H1 (cell line): Measurements from ENCODE around the gene CSTF2T. TPM values are rescaled to one million over a fixed set of nuclear protein-coding genes. Genes with fewer than 3 reads are reported as not detected.

Experiments used
- CTCF ChIA-PET: fragments of 300-600 bp; sonication (Branson Sonifier 250); formaldehyde crosslinking; loops from one replicate; lab custom pipeline; 2021; ENCODE audit not compliant: partially characterized antibody; lab: Charles Lee
- POLR2A ChIA-PET: fragments of 300-600 bp; sonication (Branson Sonifier 250); formaldehyde crosslinking; loops from one replicate; lab custom pipeline; 2021; ENCODE audit warnings: inconsistent platforms; ENCODE audit not compliant: partially characterized antibody; lab: Charles Lee
- DNase-seq, 2 experiments: peaks; one replicate each; pipeline versions ENCODE4 v3.0.0 to v3.0.0-alpha.2; 2010 to 2022; ENCODE audit warnings: low spot score in 2 of 2, low read depth in 1 of 2, mixed read lengths in 1 of 2
- FAIRE-seq: peaks from 2 replicates; lab custom pipeline; 2011; peaks lifted over from hg19 to GRCh38; lab: Jason Lieb, UNC
- H2AFZ ChIP-seq: 2 replicates; pipeline ENCODE4 v1.8.1; 2012; ENCODE audit warnings: low read length, inconsistent platforms
- H2AK5ac ChIP-seq: 2 replicates; pipeline ENCODE4 v1.6.1; 2013; ENCODE audit warnings: low read depth, low read length
- H2BK120ac ChIP-seq: replicated peaks from 2 replicates; pipeline ENCODE3; 2013; ENCODE audit warnings: low read depth, low read length, inconsistent platforms
- H2BK12ac ChIP-seq: 2 replicates; pipeline ENCODE4 v1.6.1; 2013; ENCODE audit warnings: low read depth, low read length
- H2BK15ac ChIP-seq: 2 replicates; pipeline ENCODE4 v1.6.1; 2013; ENCODE audit warnings: low read length
- H2BK20ac ChIP-seq: 2 replicates; pipeline ENCODE4 v1.6.1; 2013; ENCODE audit warnings: low read length
- H2BK5ac ChIP-seq: 2 replicates; pipeline ENCODE4 v1.6.1; 2013; ENCODE audit warnings: low read depth, low read length
- H3K14ac ChIP-seq: 2 replicates; pipeline ENCODE4 v1.6.1; 2013; ENCODE audit warnings: inconsistent platforms; ENCODE audit not compliant: insufficient read length
- H3K18ac ChIP-seq: 2 replicates; pipeline ENCODE4 v1.6.1; 2013; ENCODE audit warnings: low read length; ENCODE audit errors: extremely low read depth
- H3K23ac ChIP-seq: 2 replicates; pipeline ENCODE4 v1.6.1; 2013; ENCODE audit warnings: inconsistent platforms; ENCODE audit not compliant: insufficient read length
- H3K23me2 ChIP-seq: 2 replicates; pipeline ENCODE4 v1.6.1; 2013; ENCODE audit warnings: low read depth, low read length
- H3K27ac ChIP-seq: 2 replicates; pipeline ENCODE4 v1.6.1; 2011; ENCODE audit warnings: low read depth, low read length, inconsistent platforms
- H3K27me3 ChIP-seq, 4 experiments: replicated peaks in 1 of 4; 1 replicate in 1 of 4; 2 replicates in 3 of 4; pipeline versions ENCODE4 v1.6.1 to v1.8.1; 2011 to 2013; ENCODE audit warnings: low read length in 3 of 4, mild to moderate bottlenecking in 3 of 4, inconsistent platforms in 2 of 4, mixed read lengths in 2 of 4, moderate library complexity in 1 of 4; ENCODE audit not compliant: control insufficient read depth in 3 of 4, insufficient read depth in 3 of 4; ENCODE audit errors: extremely low read depth in 1 of 4
- H3K36me3 ChIP-seq, 4 experiments: 2 replicates each; pipeline versions ENCODE4 v1.6.1 to v1.8.1; 2011 to 2013; ENCODE audit warnings: mild to moderate bottlenecking in 4 of 4, low read length in 3 of 4, moderate library complexity in 2 of 4, control low read depth in 1 of 4, inconsistent platforms in 1 of 4; ENCODE audit not compliant: insufficient read depth in 4 of 4, control insufficient read depth in 2 of 4
- H3K4ac ChIP-seq: replicated peaks from 2 replicates; pipeline ENCODE3; 2013; ENCODE audit warnings: low read length, low read depth, mixed read lengths, inconsistent platforms; ENCODE audit not compliant: insufficient read length
- H3K4me1 ChIP-seq, 4 experiments: replicated peaks in 1 of 4; 1 replicate in 1 of 4; 2 replicates in 3 of 4; pipeline versions ENCODE4 v1.6.1 to v1.8.1; 2011 to 2013; ENCODE audit warnings: low read length in 3 of 4, inconsistent platforms in 2 of 4, mixed read lengths in 1 of 4; ENCODE audit not compliant: insufficient read depth in 4 of 4, control insufficient read depth in 3 of 4
- H3K4me2 ChIP-seq, 2 experiments: 2 replicates each; pipeline versions ENCODE4 v1.6.1 to v1.8.1; 2011 to 2013; ENCODE audit warnings: low read depth in 2 of 2, low read length in 2 of 2, control low read depth in 1 of 2, inconsistent platforms in 1 of 2, mild to moderate bottlenecking in 1 of 2; ENCODE audit not compliant: insufficient read depth in 1 of 2
- H3K4me3 ChIP-seq, 4 experiments: fragments of 200-600, 300-600 bp in 1 of 4; sonication (generic), shearing (Covaris generic), sonication (Bioruptor Twin) in 1 of 4; 2 replicates each; pipeline versions ENCODE4 v1.5.1 to v1.8.1; 2011 to 2016; ENCODE audit warnings: low read length in 4 of 4, low read depth in 3 of 4, control low read depth in 2 of 4, inconsistent platforms in 2 of 4, mild to moderate bottlenecking in 2 of 4, mixed read lengths in 1 of 4, moderate library complexity in 1 of 4; ENCODE audit not compliant: insufficient read depth in 2 of 4; ENCODE audit errors: extremely low read depth in 1 of 4
- H3K56ac ChIP-seq: replicated peaks from 2 replicates; pipeline ENCODE3; 2013; ENCODE audit warnings: low read depth, mild to moderate bottlenecking, mixed read lengths, low read length, inconsistent platforms; ENCODE audit not compliant: insufficient read length
- H3K79me1 ChIP-seq: 2 replicates; pipeline ENCODE4 v1.6.1; 2013; ENCODE audit warnings: low read depth, low read length, control low read depth
- H3K79me2 ChIP-seq, 2 experiments: 2 replicates each; pipeline versions ENCODE4 v1.6.1 to v1.8.1; 2012 to 2013; ENCODE audit warnings: low read length in 2 of 2, mild to moderate bottlenecking in 2 of 2, inconsistent platforms in 1 of 2; ENCODE audit not compliant: insufficient read depth in 2 of 2, control insufficient read depth in 1 of 2
- H3K9ac ChIP-seq, 4 experiments: replicated peaks in 1 of 4; 1 replicate in 1 of 4; 2 replicates in 3 of 4; pipeline versions ENCODE4 v1.6.1 to v1.8.1; 2011 to 2013; ENCODE audit warnings: low read depth in 3 of 4, low read length in 3 of 4, control low read depth in 2 of 4, mild to moderate bottlenecking in 2 of 4, moderate library complexity in 2 of 4, inconsistent platforms in 1 of 4; ENCODE audit errors: extremely low read depth in 1 of 4
- H3K9me3 ChIP-seq, 2 experiments: 2 replicates each; pipeline versions ENCODE4 v1.6.1 to v1.8.1; 2012 to 2013; ENCODE audit warnings: mild to moderate bottlenecking in 2 of 2, moderate library complexity in 2 of 2, control low read depth in 1 of 2, inconsistent platforms in 1 of 2, low read depth in 1 of 2, low read length in 1 of 2, mixed read lengths in 1 of 2; ENCODE audit not compliant: insufficient read depth in 2 of 2
- H4K20me1 ChIP-seq, 2 experiments: replicated peaks in 1 of 2; 2 replicates each; pipeline versions ENCODE3 to v1.8.1; 2011 to 2013; ENCODE audit warnings: inconsistent platforms in 2 of 2, low read length in 2 of 2, mild to moderate bottlenecking in 1 of 2; ENCODE audit not compliant: insufficient read depth in 2 of 2, control insufficient read depth in 1 of 2
- H4K5ac ChIP-seq: 2 replicates; pipeline ENCODE4 v1.6.1; 2013; ENCODE audit warnings: low read length, low read depth, mixed read lengths, inconsistent platforms; ENCODE audit not compliant: insufficient read length
- H4K8ac ChIP-seq: 2 replicates; pipeline ENCODE4 v1.8.0; 2013; ENCODE audit warnings: mild to moderate bottlenecking, moderate library complexity, low read length, inconsistent platforms; ENCODE audit not compliant: insufficient read depth; ENCODE audit errors: extremely low read depth
- H4K91ac ChIP-seq: replicated peaks from 2 replicates; pipeline ENCODE3; 2013; ENCODE audit warnings: low read length, mixed read lengths, inconsistent platforms; ENCODE audit not compliant: insufficient read length
- ASH2L ChIP-seq: fragments of 200-600, 300-600 bp; sonication (generic); IDR thresholded peaks from one replicate; pipeline ENCODE4 v1.7.1; 2017; ENCODE audit warnings: low read length
- GABPA ChIP-seq: IDR thresholded peaks from 2 replicates; pipeline ENCODE4 v1.6.1; 2011; ENCODE audit warnings: mild to moderate bottlenecking, low read length, moderate library complexity, borderline replicate concordance; ENCODE audit not compliant: insufficient read depth
- KDM5A ChIP-seq: fragments of 200-600 bp; IDR thresholded peaks from 2 replicates; pipeline ENCODE4 v1.7.1; 2012; ENCODE audit warnings: mild to moderate bottlenecking, low read length, inconsistent platforms, mixed read lengths
- MAFK ChIP-seq: IDR thresholded peaks from 2 replicates; pipeline ENCODE4 v1.6.1; 2012; ENCODE audit warnings: low read depth, mild to moderate bottlenecking, improper control_type of control experiment, low read length
- PHF8 ChIP-seq: fragments of 200-600 bp; sonication (generic); conservative IDR thresholded peaks from 2 replicates; pipeline ENCODE4 v1.7.1; 2012; ENCODE audit warnings: low read depth, mild to moderate bottlenecking, inconsistent platforms, low read length, moderate library complexity
- POLR2A ChIP-seq, 2 experiments: IDR thresholded peaks; 1 replicate in 1 of 2; 2 replicates in 1 of 2; pipeline ENCODE4 v1.6.1; 2011; ENCODE audit warnings: low read depth in 2 of 2, low read length in 2 of 2, mild to moderate bottlenecking in 2 of 2; ENCODE audit errors: control extremely low read depth in 1 of 2
- SIN3A ChIP-seq, 2 experiments: IDR thresholded peaks in 1 of 2; conservative IDR thresholded peaks in 1 of 2; 2 replicates each; pipeline ENCODE4 v1.6.1; 2011 to 2012; ENCODE audit warnings: low read length in 2 of 2, improper control_type of control experiment in 1 of 2, low read depth in 1 of 2, mild to moderate bottlenecking in 1 of 2
- SIRT6 ChIP-seq: IDR thresholded peaks from one replicate; pipeline ENCODE4 v1.7.1; 2012; ENCODE audit warnings: low read length, inconsistent platforms
- SP4 ChIP-seq: IDR thresholded peaks from 2 replicates; pipeline ENCODE4 v1.6.1; 2012; ENCODE audit warnings: low read length, inconsistent platforms
- TBP ChIP-seq: IDR thresholded peaks from 2 replicates; pipeline ENCODE4 v1.6.1; 2011; ENCODE audit warnings: low read depth, low read length, improper control_type of control experiment
- TCF12 ChIP-seq: IDR thresholded peaks from 2 replicates; pipeline ENCODE4 v1.6.1; 2011; ENCODE audit warnings: low read depth, mild to moderate bottlenecking, low read length
- WGBS, 2 experiments: shearing (Covaris generic) in 1 of 2; methylation state at CpG; one replicate each; pipeline versions ENCODE4 v1.1.6 to v1.1.7; 2013 to 2015; ENCODE audit warnings: low lambda C conversion rate in 2 of 2, mixed read lengths in 2 of 2, inconsistent platforms in 1 of 2, low coverage in 1 of 2, missing lambda C conversion rate in 1 of 2; ENCODE audit not compliant: insufficient replicate concordance in 2 of 2, insufficient coverage in 1 of 2, insufficient read length in 1 of 2; ENCODE audit errors: extremely low coverage in 1 of 2, missing lambda C conversion rate in 1 of 2; 5-methylcytosine and 5-hydroxymethylcytosine counted together
- polyA plus RNA-seq, 7 experiments: library from polyadenylated mRNA; depleted of rRNA in 3 of 7; stranded (reverse) in 5 of 7; unstranded in 2 of 7; fragments of >200 nt in 5 of 7; fragments of 200-250 nt in 2 of 7; gene quantifications; 1 replicate in 5 of 7; 2 replicates in 1 of 7; 4 replicates in 1 of 7; pipeline versions ENCODE4 v1.2.1 to v1.2.3, GENCODE V29; 2011 to 2013; ENCODE audit warnings: missing spikeins in 2 of 7, mixed read lengths in 2 of 7
- total RNA-seq: library from RNA; stranded (reverse); fragmentation: NEBNext Ultra II Directional; extraction: Animal tissue kit (Norgen Biotek cat#: 25700); gene quantifications from 2 replicates; pipeline ENCODE4 v1.2.1, GENCODE V29; 2021
- TF ChIP-seq, protein P1 (sequence below): IDR thresholded peaks from 2 replicates; pipeline ENCODE4 v1.6.1; 2012; ENCODE audit warnings: low read length, inconsistent platforms
- TF ChIP-seq, protein P2 (sequence below): IDR thresholded peaks from 2 replicates; pipeline ENCODE4 v1.6.1; 2011; ENCODE audit warnings: low read length, improper control_type of control experiment

The CSTF2T gene
- total and polyA plus RNA-seq, 2 of the 8 experiments (the other 6 are each of a cell fraction or from before 2014, with no cell fraction given), result 9.4 to 32.4 TPM

DNA sequence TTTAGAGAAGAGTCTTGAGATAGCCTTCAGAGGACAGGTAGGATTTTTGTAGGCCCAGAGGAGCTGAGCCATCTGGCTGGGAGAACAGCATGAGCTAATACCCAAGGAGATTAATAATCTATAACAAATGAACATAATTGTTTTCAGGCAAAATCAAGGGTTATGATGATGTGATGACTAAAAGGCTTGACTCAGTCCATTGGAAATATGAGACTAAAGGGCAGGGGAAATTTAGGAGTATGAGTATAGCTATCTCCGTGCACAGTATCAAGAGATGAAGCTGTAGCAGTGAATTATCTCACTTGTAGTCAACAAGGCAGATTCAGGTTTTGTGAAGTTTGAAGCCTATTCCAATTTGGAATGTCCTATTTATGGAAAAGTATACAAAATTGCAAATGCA is 40.1 kb downstream of the CSTF2T start:
- H2BK120ac ChIP-seq, result no peak overlapping the region
- H3K14ac ChIP-seq, result no peak overlapping the region
- TF ChIP-seq SP4 (no peak), KDM5A (no peak), SIN3A (conservative IDR thresholded peaks at IDR 0.05 in 1 of 2, IDR thresholded peaks at IDR 0.05 in 1 of 2; ENCODE audit: low read depth in 1 of 2, low read length in 2 of 2) (no peak), PHF8 (no peak), SIRT6 (no peak), TCF12 (no peak), GABPA (no peak), POLR2A (IDR thresholded peaks at IDR 0.05; ENCODE audit: control extremely low read depth in 1 of 2, low read depth in 2 of 2, low read length in 2 of 2) (no peak), ASH2L (no peak), MAFK (no peak), TBP (no peak)
- TF ChIP-seq, protein P1, sequence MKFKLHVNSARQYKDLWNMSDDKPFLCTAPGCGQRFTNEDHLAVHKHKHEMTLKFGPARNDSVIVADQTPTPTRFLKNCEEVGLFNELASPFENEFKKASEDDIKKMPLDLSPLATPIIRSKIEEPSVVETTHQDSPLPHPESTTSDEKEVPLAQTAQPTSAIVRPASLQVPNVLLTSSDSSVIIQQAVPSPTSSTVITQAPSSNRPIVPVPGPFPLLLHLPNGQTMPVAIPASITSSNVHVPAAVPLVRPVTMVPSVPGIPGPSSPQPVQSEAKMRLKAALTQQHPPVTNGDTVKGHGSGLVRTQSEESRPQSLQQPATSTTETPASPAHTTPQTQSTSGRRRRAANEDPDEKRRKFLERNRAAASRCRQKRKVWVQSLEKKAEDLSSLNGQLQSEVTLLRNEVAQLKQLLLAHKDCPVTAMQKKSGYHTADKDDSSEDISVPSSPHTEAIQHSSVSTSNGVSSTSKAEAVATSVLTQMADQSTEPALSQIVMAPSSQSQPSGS, result no peak
- TF ChIP-seq, protein P2, sequence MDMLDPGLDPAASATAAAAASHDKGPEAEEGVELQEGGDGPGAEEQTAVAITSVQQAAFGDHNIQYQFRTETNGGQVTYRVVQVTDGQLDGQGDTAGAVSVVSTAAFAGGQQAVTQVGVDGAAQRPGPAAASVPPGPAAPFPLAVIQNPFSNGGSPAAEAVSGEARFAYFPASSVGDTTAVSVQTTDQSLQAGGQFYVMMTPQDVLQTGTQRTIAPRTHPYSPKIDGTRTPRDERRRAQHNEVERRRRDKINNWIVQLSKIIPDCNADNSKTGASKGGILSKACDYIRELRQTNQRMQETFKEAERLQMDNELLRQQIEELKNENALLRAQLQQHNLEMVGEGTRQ, result no peak
- no peak overlapping the region for H3K56ac ChIP-seq
- H3K18ac ChIP-seq, result no peak overlapping the region
- DNase-seq (no peak), FAIRE-seq (no peak)
- no peaks in the 10 kb centered on the region for H4K20me1 ChIP-seq
- H3K79me2 ChIP-seq, result no peaks in the 10 kb centered on the region
- H2AK5ac ChIP-seq, result no peak overlapping the region
- H3K79me1 ChIP-seq, result no peaks in the 10 kb centered on the region
- H2AFZ ChIP-seq, result no peak overlapping the region
- H3K36me3 ChIP-seq, result no peaks in the 10 kb centered on the region
- H3K9me3 ChIP-seq, result no peaks in the 10 kb centered on the region
- no peak overlapping the region for H4K5ac ChIP-seq
- no peak overlapping the region for H3K9ac ChIP-seq
- POLR2A ChIA-PET, result no interaction called here
- no peaks in the 10 kb centered on the region for H3K4me1 ChIP-seq
- CTCF ChIA-PET, result interaction anchor here (0.6 to 1.7 kb wide), 3 partner anchors 10 to 249 kb away, joined by 3 to 5 read pairs (median 3); no protein-coding TSS in a partner anchor
- H3K23ac ChIP-seq, result no peak overlapping the region
- H2BK15ac ChIP-seq, result no peak overlapping the region
- no peak overlapping the region for H4K91ac ChIP-seq
- H2BK5ac ChIP-seq, result no peak overlapping the region
- no peak overlapping the region for H3K4ac ChIP-seq
- no peak overlapping the region for H4K8ac ChIP-seq
- H2BK12ac ChIP-seq, result no peak overlapping the region
- H2BK20ac ChIP-seq, result no peak overlapping the region
- WGBS, 2 experiments, result 80% methylated on average over 1 of the region's 1 CpG; no CpG with 5 or more reads in 1 of the 2 experiments
- H3K4me2 ChIP-seq, result no peak overlapping the region
- H3K27me3 ChIP-seq, result no peaks in the 10 kb centered on the region
- no peak overlapping the region for H3K27ac ChIP-seq
- H3K23me2 ChIP-seq, result no peaks in the 10 kb centered on the region
- H3K4me3 ChIP-seq, result no peak overlapping the region
